Measurements from ENCODE around the gene KRTAP5-4. TPM values are rescaled to one million over a fixed set of nuclear protein-coding genes. Genes with fewer than 3 reads are reported as not detected.

The KRTAP5-4 gene
- total RNA-seq, 1 experiment from 2014 or later, result not detected

DNA sequence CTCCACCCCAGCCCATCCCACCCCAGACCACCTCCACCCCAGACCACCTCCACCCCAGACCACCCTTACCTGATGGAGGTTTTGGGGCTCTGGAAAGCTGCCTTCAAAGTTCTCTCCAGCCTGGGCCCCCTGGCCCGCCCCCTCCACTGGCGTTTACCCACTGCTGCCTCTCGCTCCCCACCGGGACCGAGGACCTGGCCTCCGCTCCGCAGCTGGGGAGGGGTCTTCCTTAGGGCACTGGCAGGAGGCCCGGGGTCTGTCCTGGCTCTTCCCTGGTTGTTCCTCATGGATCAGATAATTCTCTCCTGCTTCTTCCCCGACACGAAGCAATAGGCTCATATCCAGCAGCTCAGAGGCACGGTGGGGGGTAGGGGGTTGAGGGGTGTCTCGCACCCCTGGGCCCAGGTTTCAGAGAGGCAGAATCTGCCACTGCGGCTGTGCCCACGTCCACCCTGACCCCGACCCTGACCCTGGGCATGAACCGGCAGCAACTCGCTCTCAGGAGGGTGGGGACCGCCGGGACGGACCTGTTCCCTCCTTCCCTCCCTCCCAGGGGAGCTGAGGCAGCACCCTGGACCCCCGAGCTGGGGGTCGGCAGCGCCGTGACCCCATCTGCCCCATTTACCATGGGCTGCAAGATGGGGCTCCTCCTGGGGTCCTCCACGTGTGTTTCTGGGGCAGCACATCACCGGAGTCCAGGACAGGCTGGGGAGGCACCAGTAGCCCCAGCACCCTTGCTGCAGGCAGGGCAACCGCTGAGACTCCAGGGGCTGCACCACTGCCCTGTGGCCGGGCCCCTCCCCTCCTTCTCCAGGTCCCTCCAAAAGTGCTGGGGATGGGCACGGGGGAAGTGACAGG lies 20.6 kb upstream of the KRTAP5-4 start:
- no peak overlapping the region for H2AFZ ChIP-seq
- intact Hi-C loops (cut with micrococcal nuclease; ENCODE audit: unreplicated experiment), result no loop called here
- H3K36me3 ChIP-seq (ENCODE audit: low read depth), result no peaks in the 10 kb centered on the region
- H3K9me2 ChIP-seq (ENCODE audit: insufficient read depth), result no peaks in the 10 kb centered on the region
- H3K4me2 ChIP-seq, result no peak overlapping the region
- H4K20me1 ChIP-seq (ENCODE audit: insufficient read depth), result no peaks in the 10 kb centered on the region
- H3K4me3 ChIP-seq, result no peak overlapping the region
- POLR2A ChIA-PET (ENCODE audit: unreplicated experiment), result no interaction called here
- no peaks in the 10 kb centered on the region for H3F3A ChIP-seq (ENCODE audit: insufficient read depth, low read depth)
- H3K9me3 ChIP-seq (ENCODE audit: insufficient read depth, low read depth), result no peaks in the 10 kb centered on the region
- no peaks in the 10 kb centered on the region for H3K4me1 ChIP-seq (replicated peaks; ENCODE audit: insufficient read depth)
- no peak overlapping the region for H3K27ac ChIP-seq
- H3K27me3 ChIP-seq (ENCODE audit: insufficient read depth, low read depth), result peaks cover 55% of the 10 kb centered on the region
- BruUV-seq (replicated peaks), result no TSS peak
- TF ChIP-seq, protein P1, sequence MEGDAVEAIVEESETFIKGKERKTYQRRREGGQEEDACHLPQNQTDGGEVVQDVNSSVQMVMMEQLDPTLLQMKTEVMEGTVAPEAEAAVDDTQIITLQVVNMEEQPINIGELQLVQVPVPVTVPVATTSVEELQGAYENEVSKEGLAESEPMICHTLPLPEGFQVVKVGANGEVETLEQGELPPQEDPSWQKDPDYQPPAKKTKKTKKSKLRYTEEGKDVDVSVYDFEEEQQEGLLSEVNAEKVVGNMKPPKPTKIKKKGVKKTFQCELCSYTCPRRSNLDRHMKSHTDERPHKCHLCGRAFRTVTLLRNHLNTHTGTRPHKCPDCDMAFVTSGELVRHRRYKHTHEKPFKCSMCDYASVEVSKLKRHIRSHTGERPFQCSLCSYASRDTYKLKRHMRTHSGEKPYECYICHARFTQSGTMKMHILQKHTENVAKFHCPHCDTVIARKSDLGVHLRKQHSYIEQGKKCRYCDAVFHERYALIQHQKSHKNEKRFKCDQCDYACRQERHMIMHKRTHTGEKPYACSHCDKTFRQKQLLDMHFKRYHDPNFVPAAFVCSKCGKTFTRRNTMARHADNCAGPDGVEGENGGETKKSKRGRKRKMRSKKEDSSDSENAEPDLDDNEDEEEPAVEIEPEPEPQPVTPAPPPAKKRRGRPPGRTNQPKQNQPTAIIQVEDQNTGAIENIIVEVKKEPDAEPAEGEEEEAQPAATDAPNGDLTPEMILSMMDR (conservative IDR thresholded peaks at IDR 0.05), result no peak
- TF ChIP-seq EZH2 (IDR thresholded peaks at IDR 0.05; ENCODE audit: low read depth), result no peak
- CTCF ChIA-PET, result no interaction called here
- no peak for DNase-seq
- no peaks in the 10 kb centered on the region for H3K79me2 ChIP-seq (ENCODE audit: low read depth)

DNA sequence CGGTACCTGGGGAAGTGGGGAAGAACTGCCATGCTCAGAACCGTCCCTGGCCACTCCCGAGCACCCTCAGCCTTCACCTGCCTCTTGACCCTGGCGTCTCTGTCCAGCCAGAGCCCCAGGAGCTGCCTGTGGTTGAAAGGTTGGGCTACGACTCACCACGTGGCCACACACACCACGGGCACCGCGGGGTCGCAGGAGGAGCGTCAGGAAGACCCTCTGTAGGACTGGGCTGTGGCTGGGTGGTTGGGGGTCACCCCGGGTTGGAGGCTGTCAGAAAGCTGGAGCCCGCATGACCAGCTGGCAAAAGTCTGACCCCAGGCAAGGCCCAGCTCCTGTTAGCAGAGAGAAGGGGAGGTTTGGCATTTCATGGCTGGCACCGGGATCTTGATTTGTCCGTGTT lies 19.2 kb upstream of the KRTAP5-4 start:
- TF ChIP-seq, protein P1 (conservative IDR thresholded peaks at IDR 0.05), result no peak
- TF ChIP-seq EZH2 (IDR thresholded peaks at IDR 0.05; ENCODE audit: low read depth), result no peak
- no peaks in the 10 kb centered on the region for H3K36me3 ChIP-seq (ENCODE audit: low read depth)
- CTCF ChIA-PET, result no interaction called here
- no TSS peak for BruUV-seq (replicated peaks)
- no peaks in the 10 kb centered on the region for H4K20me1 ChIP-seq (ENCODE audit: insufficient read depth)
- H2AFZ ChIP-seq, result no peak overlapping the region
- intact Hi-C loops (cut with micrococcal nuclease; ENCODE audit: unreplicated experiment), result no loop called here
- no peaks in the 10 kb centered on the region for H3F3A ChIP-seq (ENCODE audit: insufficient read depth, low read depth)
- H3K4me2 ChIP-seq, result no peak overlapping the region
- peaks cover 47% of the 10 kb centered on the region for H3K27me3 ChIP-seq (ENCODE audit: insufficient read depth, low read depth)
- no peaks in the 10 kb centered on the region for H3K9me2 ChIP-seq (ENCODE audit: insufficient read depth)
- no peak overlapping the region for H3K4me3 ChIP-seq
- no peaks in the 10 kb centered on the region for H3K79me2 ChIP-seq (ENCODE audit: low read depth)
- POLR2A ChIA-PET (ENCODE audit: unreplicated experiment), result no interaction called here
- H3K4me1 ChIP-seq (replicated peaks; ENCODE audit: insufficient read depth), result no peaks in the 10 kb centered on the region
- no peak overlapping the region for H3K27ac ChIP-seq
- DNase-seq, result no peak
- no peaks in the 10 kb centered on the region for H3K9me3 ChIP-seq (ENCODE audit: insufficient read depth, low read depth)

DNA sequence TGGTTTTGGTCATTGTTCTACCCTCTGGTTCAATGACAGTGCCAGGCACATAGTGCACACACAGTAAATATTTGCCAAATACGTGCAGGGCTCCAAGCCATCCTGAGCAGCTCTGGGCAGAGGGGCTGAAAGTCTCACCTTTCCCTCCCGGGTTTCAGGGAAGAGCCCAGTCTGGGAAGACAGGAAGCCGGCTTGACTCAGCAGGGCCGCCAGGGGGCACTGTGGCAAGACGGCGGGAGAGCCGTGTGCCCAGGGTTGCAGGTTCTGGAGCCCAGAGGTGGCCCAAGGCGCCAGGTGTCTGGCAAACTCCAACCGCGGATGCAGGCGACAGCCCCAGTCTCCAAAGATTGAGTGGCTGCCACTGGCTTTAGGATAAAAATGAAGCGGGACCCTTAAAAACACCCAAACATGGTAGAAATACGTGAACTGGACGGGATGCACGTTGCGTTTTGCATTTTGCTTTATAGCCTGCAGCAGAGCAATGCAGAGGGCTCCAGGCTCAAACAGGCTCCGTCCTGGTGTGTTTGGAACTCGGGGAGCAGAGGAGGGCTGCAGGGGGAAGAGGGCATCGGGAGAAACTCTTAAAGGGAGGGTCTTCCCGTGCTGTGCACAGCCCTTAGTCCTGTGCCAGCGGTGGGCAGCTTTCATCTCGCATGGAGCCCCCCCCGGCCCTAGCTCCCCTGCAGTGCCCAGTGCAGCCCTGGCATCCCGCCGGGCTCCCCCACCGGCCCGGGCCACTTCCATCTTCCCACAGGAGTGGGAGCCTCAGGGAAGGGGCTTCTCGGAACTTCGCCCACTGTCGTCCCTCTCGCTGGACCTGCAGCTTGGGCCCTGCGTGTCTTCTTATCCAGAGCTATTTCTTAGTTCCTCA lies 18.4 kb upstream of the KRTAP5-4 start:
- no peaks in the 10 kb centered on the region for H3K36me3 ChIP-seq (ENCODE audit: low read depth)
- no peaks in the 10 kb centered on the region for H3K4me1 ChIP-seq (replicated peaks; ENCODE audit: insufficient read depth)
- H3K79me2 ChIP-seq (ENCODE audit: low read depth), result no peaks in the 10 kb centered on the region
- no TSS peak for BruUV-seq (replicated peaks)
- no peak overlapping the region for H3K4me2 ChIP-seq
- TF ChIP-seq EZH2 (IDR thresholded peaks at IDR 0.05; ENCODE audit: low read depth), result no peak
- TF ChIP-seq, protein P1 (conservative IDR thresholded peaks at IDR 0.05), result peak; percentile 81
- no peaks in the 10 kb centered on the region for H3F3A ChIP-seq (ENCODE audit: insufficient read depth, low read depth)
- no peak for DNase-seq
- H3K9me3 ChIP-seq (ENCODE audit: insufficient read depth, low read depth), result no peaks in the 10 kb centered on the region
- intact Hi-C loops (cut with micrococcal nuclease; ENCODE audit: unreplicated experiment), result no loop called here
- no peak overlapping the region for H3K4me3 ChIP-seq
- no peak overlapping the region for H2AFZ ChIP-seq
- no peak overlapping the region for H3K27ac ChIP-seq
- no peaks in the 10 kb centered on the region for H4K20me1 ChIP-seq (ENCODE audit: insufficient read depth)
- CTCF ChIA-PET, result interaction anchor here (0.6 kb wide), 1 partner anchor 469 kb away, joined by 10 read pairs; no protein-coding TSS in a partner anchor
- H3K27me3 ChIP-seq (ENCODE audit: insufficient read depth, low read depth), result peaks cover 47% of the 10 kb centered on the region
- no peaks in the 10 kb centered on the region for H3K9me2 ChIP-seq (ENCODE audit: insufficient read depth)
- POLR2A ChIA-PET (ENCODE audit: unreplicated experiment), result no interaction called here

Measured in PC-9 (cell line).